SK-N-MC (cell line): ENCODE results near the gene LNX1.

Experiments used
- DNase-seq: peaks from one replicate; pipeline ENCODE4 v3.0.0-alpha.2; 2011; ENCODE audit warnings: low read depth, low spot score
- H3K27ac ChIP-seq: fragments of 200-600 bp; sonication (generic); 2 replicates; pipeline ENCODE4 v1.5.1; 2016; ENCODE audit warnings: mixed run types
- H3K36me3 ChIP-seq: fragments of 200-600 bp; sonication (generic); 2 replicates; pipeline ENCODE4 v1.6.1; 2017; ENCODE audit warnings: antibody characterized with exemption, low read length, mixed read lengths; ENCODE audit not compliant: insufficient read depth
- H3K4me3 ChIP-seq: fragments of 200-600 bp; sonication (generic); 2 replicates; pipeline ENCODE4 v1.5.1; 2016
- H3K9ac ChIP-seq: fragments of 200-600 bp; sonication (generic); 2 replicates; pipeline ENCODE4 v1.8.0; 2017; ENCODE audit warnings: mixed run types, mixed read lengths; ENCODE audit not compliant: insufficient read length
- H3K9me3 ChIP-seq: fragments of 200-600 bp; sonication (generic); 2 replicates; pipeline ENCODE4 v1.6.1; 2017; ENCODE audit warnings: low read depth, mild to moderate bottlenecking, antibody characterized with exemption, low read length, moderate library complexity, mixed read lengths
- EZH2 ChIP-seq: fragments of 200-600 bp; sonication (generic); IDR thresholded peaks from one replicate; pipeline ENCODE4 v1.6.1; 2017; ENCODE audit warnings: antibody characterized with exemption
- FOXP2 ChIP-seq: optimal IDR thresholded peaks from 2 replicates; pipeline ENCODE3; 2011; ENCODE audit warnings: mild to moderate bottlenecking, moderate library complexity; ENCODE audit not compliant: insufficient read depth; ENCODE audit errors: extremely low read length, control extremely low read depth
- POLR2AphosphoS5 ChIP-seq: IDR thresholded peaks from 2 replicates; pipeline ENCODE4 v1.6.1; 2012; ENCODE audit warnings: mild to moderate bottlenecking, low read depth, low read length, borderline replicate concordance

LNX1 gene

DNA sequence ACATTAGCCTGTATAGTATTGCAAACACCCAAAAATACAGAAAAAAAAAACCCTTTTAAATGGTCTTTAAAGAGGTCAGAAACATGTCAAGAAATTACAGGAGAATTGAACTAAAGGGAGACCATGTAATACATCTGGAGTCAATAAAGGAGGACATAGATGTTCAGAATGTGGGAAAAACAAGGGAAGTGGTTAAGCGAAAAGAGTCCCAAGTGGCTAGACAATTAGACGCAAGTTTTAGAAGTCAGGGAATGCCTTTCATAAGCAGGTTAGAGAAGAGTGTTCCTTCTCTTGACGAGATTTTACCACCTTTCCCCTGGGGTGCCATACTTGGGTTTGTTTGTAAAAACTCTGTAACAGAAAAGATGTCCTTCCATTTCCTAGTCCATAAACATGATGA lies 7.8 kb downstream of the LNX1 start:
- Histone ChIP-seq H3K9ac (no peak overlapping the region), H3K36me3 (no peaks in the 10 kb centered on the region), H3K27ac (no peak overlapping the region), H3K9me3 (no peaks in the 10 kb centered on the region), H3K4me3 (no peak overlapping the region)
- no peak for DNase-seq
- TF ChIP-seq FOXP2 (no peak), EZH2 (no peak), POLR2AphosphoS5 (no peak)

- TF ChIP-seq POLR2AphosphoS5 (no peak), FOXP2 (no peak), EZH2 (no peak)
Measured at GRCh38 chr4:53582194-53582593, 9.1 kb downstream of the LNX1 start.

DNA sequence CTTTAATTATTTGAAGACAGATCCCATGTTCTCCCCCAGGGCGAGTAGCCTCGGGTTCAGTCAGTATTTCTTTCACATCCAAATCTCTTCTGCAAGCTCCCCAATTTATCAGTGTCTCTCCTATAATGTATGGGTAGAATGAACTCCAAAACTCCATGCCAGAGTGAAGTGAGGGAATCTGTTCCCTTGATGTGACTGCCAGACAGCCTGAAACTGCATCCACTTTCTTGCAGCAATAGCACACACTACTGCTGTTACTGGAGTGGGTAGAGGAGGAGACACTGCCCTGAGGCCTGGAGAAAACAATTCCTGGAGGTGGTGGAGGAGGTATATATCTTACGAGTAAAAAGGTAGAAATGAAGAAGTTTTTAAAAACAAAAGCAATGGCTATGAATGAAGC lies 11.0 kb downstream of the LNX1 start:
- no peak for DNase-seq
- Histone ChIP-seq H3K36me3 (no peaks in the 10 kb centered on the region), H3K27ac (no peak overlapping the region), H3K9me3 (no peaks in the 10 kb centered on the region), H3K4me3 (no peak overlapping the region), H3K9ac (no peak overlapping the region)
- TF ChIP-seq FOXP2 (no peak), POLR2AphosphoS5 (no peak), EZH2 (no peak)

More at GRCh38 chr4:53582194-53582593, 9.1 kb downstream of the LNX1 start:
- H3K9me3 ChIP-seq = no peaks in the 10 kb centered on the region
- no peak for DNase-seq
- H3K27ac ChIP-seq = no peak overlapping the region
- no peaks in the 10 kb centered on the region for H3K36me3 ChIP-seq
- H3K9ac ChIP-seq = no peak overlapping the region
- no peak overlapping the region for H3K4me3 ChIP-seq

DNA sequence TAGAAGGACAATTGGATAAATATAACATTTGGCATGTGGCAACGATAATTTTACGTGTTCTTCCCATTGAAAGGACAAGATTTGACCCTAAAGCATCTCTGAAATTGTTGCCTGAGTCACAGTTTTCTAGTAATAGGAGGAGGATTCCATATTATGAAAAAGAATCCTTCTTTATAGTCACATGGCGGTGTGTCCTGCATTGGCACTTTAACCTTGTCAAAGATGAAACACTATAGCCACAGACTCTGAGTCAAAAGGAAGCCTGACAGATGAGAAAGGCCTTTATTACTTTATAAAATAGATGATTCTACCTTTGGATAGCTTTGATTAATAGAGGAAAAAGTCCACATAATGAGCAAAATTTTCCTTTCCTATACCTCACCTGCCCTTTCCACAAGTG lies 11.5 kb downstream of the LNX1 start:
- TF ChIP-seq FOXP2 (no peak), POLR2AphosphoS5 (no peak), EZH2 (no peak)
- DNase-seq = no peak
- Histone ChIP-seq H3K36me3 (no peaks in the 10 kb centered on the region), H3K9ac (no peak overlapping the region), H3K9me3 (no peaks in the 10 kb centered on the region), H3K4me3 (no peak overlapping the region), H3K27ac (no peak overlapping the region)

DNA sequence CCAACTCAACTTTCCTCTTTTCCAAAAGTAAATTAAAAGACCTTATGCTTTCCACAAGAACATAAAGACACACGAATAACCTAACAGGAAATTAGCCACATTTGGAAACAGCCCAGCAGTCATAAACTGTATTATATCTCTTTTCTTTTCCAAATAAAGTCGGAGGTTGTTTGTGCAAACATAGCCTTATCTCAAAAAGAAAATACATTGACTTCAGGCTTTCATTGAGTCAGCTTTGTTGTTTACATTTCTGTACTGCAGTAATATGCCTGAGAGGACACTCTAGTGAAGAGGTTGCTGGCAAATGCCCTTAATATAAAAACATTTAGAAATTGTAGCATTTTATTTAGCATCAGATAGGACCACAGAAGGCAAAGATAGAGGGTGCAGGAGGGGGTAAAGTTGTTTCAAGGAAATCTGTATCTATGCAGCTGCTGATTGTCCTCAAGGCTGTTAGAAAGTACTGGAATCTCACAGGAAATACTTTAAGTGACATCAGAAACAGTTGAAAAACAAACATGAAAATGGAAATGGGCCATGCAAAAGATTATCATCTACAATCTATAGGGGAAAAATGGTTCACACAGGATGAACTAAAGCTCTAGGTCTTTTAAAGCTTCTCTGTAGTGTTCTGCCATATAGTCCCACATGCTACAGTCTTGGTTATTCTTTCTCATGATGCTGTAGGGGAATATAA lies 14.5 kb downstream of the LNX1 start:
- DNase-seq = no peak
- Histone ChIP-seq H3K4me3 (no peak overlapping the region), H3K27ac (no peak overlapping the region), H3K36me3 (no peaks in the 10 kb centered on the region), H3K9ac (no peak overlapping the region), H3K9me3 (no peaks in the 10 kb centered on the region)
- TF ChIP-seq FOXP2 = no peak
- no peak for TF ChIP-seq EZH2
- TF ChIP-seq POLR2AphosphoS5 = no peak

DNA sequence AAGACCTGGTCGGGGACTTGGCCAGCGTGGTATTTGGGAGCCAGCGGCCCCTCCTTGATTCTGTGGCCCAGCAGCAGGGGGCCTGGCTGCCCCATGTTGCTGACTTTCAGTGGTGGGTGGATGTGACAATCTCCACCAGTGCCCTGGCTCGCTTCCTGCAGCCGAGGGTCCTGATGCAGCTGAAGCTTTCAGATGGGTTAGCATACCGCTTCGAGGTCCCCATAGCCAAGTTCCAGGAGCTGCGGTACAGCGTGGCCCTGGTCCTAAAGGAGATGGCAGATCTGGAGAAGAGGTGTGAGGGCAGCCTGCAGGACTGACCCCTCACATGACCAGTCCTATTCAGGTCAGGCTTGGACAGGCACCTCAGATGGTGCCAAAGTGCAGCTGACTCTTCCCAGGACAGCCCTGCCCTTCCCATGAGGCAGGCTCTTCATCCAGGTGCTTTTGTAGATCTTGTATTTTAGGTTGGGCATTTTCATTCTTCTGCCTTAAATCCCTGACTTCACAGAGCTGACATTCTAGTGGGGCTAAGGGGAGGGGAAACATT lies 15.1 kb downstream of the LNX1 start:
- no peak for DNase-seq
- H3K36me3 ChIP-seq = no peaks in the 10 kb centered on the region
- no peak overlapping the region for H3K27ac ChIP-seq
- no peak overlapping the region for H3K9ac ChIP-seq
- no peaks in the 10 kb centered on the region for H3K9me3 ChIP-seq
- TF ChIP-seq FOXP2 (no peak), POLR2AphosphoS5 (no peak), EZH2 (no peak)
- no peak overlapping the region for H3K4me3 ChIP-seq

DNA sequence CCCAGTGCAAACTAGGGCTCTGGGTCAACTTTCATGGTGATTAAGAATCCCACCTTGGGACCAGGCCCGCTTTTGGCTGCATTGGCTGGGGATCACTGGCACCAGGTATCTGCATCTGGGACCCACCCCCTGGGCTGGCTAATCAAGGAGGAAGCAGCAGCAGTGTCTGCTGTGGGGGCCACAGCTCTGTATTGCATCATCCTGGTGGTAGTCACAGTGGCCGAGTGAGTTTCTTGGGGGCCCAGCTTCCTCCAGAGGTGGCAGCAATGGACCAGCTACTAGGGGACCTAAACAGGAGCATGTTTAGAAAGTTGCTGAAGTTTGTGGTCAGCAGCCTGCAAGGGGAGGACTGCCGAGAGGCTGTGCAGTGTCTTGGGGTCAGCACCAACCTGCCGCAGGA lies 15.7 kb downstream of the LNX1 start:
- no peaks in the 10 kb centered on the region for H3K9me3 ChIP-seq
- no peak overlapping the region for H3K27ac ChIP-seq
- DNase-seq = no peak
- H3K36me3 ChIP-seq = no peaks in the 10 kb centered on the region
- no peak overlapping the region for H3K9ac ChIP-seq
- TF ChIP-seq EZH2 (no peak), POLR2AphosphoS5 (no peak), FOXP2 (no peak)
- no peak overlapping the region for H3K4me3 ChIP-seq

DNA sequence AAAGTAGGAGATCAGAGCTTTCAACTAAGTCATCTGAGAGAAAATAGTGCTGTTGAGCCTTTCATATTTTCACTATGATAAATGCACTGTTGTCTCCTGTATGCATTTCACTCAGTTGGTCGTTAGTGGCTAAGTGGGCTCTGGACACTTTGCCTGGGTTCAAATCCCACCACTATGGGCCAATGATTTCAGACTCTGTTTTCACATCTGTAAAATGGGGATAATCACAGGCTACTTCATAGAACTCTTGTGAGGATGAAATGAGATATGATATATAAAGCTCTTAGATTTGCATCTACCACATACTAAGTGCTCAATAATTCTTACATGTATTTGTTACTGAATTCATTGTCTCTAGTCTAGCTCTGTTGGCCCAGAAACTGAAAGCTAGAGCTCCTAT lies 16.8 kb downstream of the LNX1 start:
- H3K4me3 ChIP-seq = no peak overlapping the region
- no peaks in the 10 kb centered on the region for H3K9me3 ChIP-seq
- H3K9ac ChIP-seq = no peak overlapping the region
- H3K36me3 ChIP-seq = no peaks in the 10 kb centered on the region
- TF ChIP-seq EZH2 (no peak), FOXP2 (no peak), POLR2AphosphoS5 (no peak)
- DNase-seq = no peak
- no peak overlapping the region for H3K27ac ChIP-seq
